Stimulated activated naive B cell treated with anti-CD40 and anti-IgM and Interleukin-4, amounts not matched to agents 10 μg/mL and 1 μg/mL and 100 μg/mL, for 72 hours (primary cell): Measurements from ENCODE around the gene CACTIN.
"Not testable (repeated sequence)": the region's sequence is repeated elsewhere in the genome, so short reads cannot be mapped to it uniquely, and the experiment has no call there.

ENCODE experiments used
- ATAC-seq, 2 donors: fragments of 150-1000 bp; cut with Tn5 transposase; replicated peaks; 2 replicates each; pipeline ENCODE4 v1.10.0; 2021; ENCODE audit warnings: moderate library complexity in 1 of 2
- DNase-seq: peaks from one replicate; pipeline ENCODE4 v3.0.0; 2021
- H3K27ac Mint-ChIP-seq: one replicate; pipeline ENCODE4 v1.8.0; 2022; ENCODE audit warnings: mild to moderate bottlenecking, mixed read lengths
- H3K27me3 Mint-ChIP-seq, 2 donors: one replicate each; pipeline ENCODE4 v1.8.0; 2022; ENCODE audit warnings: mixed read lengths in 2 of 2
- H3K36me3 Mint-ChIP-seq, 2 donors: one replicate each; pipeline ENCODE4 v1.8.0; 2022; ENCODE audit warnings: mixed read lengths in 2 of 2, mild to moderate bottlenecking in 1 of 2
- H3K4me1 Mint-ChIP-seq, 2 donors: one replicate each; pipeline ENCODE4 v1.8.0; 2022; ENCODE audit warnings: mixed read lengths in 2 of 2, mild to moderate bottlenecking in 1 of 2
- H3K4me3 Mint-ChIP-seq, 2 donors: one replicate each; pipeline ENCODE4 v1.8.0; 2022; ENCODE audit warnings: mild to moderate bottlenecking in 2 of 2, mixed read lengths in 2 of 2, moderate library complexity in 1 of 2
- H3K9me3 Mint-ChIP-seq, 2 donors: one replicate each; pipeline ENCODE4 v1.8.0; 2022; ENCODE audit warnings: mixed read lengths in 2 of 2, mild to moderate bottlenecking in 1 of 2

CACTIN gene

DNA sequence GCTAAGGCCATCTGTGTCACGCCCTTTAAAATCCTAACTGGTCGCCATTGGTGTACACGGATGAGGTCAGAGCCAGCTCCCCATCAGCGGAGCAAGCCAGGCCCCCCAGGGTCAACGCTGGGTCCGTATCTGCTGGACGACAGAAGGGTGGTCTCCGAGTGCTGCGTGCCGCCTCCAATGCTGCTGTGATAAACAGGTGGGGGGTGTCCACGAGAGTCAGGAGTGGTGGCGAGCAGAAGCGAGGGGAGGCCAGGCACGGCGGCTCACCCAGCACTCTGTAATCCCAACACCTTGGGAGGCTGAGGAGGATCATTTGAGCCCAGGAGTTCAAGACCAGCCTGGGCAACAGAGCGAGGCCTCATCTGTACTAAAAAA, 30.8 kb upstream of the CACTIN start:
- H3K36me3 Mint-ChIP-seq: peaks cover 40 to 52% of the 10 kb centered on the region in 2 donors
- no peak overlapping the region for H3K4me3 Mint-ChIP-seq
- peaks cover 0 to 2% of the 10 kb centered on the region in 2 donors for H3K9me3 Mint-ChIP-seq
- no peaks in the 10 kb centered on the region for H3K27me3 Mint-ChIP-seq
- DNase-seq (no peak), ATAC-seq (no peak)
- no peak overlapping the region for H3K27ac Mint-ChIP-seq
- H3K4me1 Mint-ChIP-seq: no peaks in the 10 kb centered on the region

GRCh38 chr19:3656747-3657394, 30.3 kb upstream of the CACTIN start:
- Mint-ChIP-seq H3K36me3 (peaks cover 41 to 57% of the 10 kb centered on the region in 2 donors), H3K4me3 (no peak overlapping the region), H3K27ac (no peak overlapping the region), H3K4me1 (no peaks in the 10 kb centered on the region), H3K9me3 (peaks cover 0 to 2% of the 10 kb centered on the region in 2 donors), H3K27me3 (no peaks in the 10 kb centered on the region)
- no peak for DNase-seq
- no peak for ATAC-seq

GRCh38 chr19:3656073-3656746, 29.6 kb upstream of the CACTIN start:
- Mint-ChIP-seq H3K27ac (no peak overlapping the region), H3K36me3 (peaks cover 40 to 58% of the 10 kb centered on the region in 2 donors), H3K4me1 (no peaks in the 10 kb centered on the region), H3K4me3 (no peak overlapping the region), H3K27me3 (no peaks in the 10 kb centered on the region), H3K9me3 (peaks cover 0 to 2% of the 10 kb centered on the region in 2 donors)
- ATAC-seq (peak in 1 of 2 donors; percentile 23), DNase-seq (no peak)

GRCh38 chr19:3655402-3656072, 28.9 kb upstream of the CACTIN start:
- Mint-ChIP-seq H3K4me1 (no peaks in the 10 kb centered on the region), H3K9me3 (peaks cover 0 to 2% of the 10 kb centered on the region in 2 donors), H3K27me3 (no peaks in the 10 kb centered on the region), H3K27ac (no peak overlapping the region), H3K4me3 (no peak overlapping the region), H3K36me3 (peaks cover 39 to 57% of the 10 kb centered on the region in 2 donors)
- DNase-seq (no peak), ATAC-seq (peak; percentile 67 to 76)

GRCh38 chr19:3653865-3654513, 27.4 kb upstream of the CACTIN start:
- Mint-ChIP-seq H3K4me1 (no peaks in the 10 kb centered on the region), H3K36me3 (peaks cover 33 to 50% of the 10 kb centered on the region in 2 donors), H3K27ac (no peak overlapping the region), H3K9me3 (peaks cover 0 to 2% of the 10 kb centered on the region in 2 donors), H3K4me3 (no peak overlapping the region), H3K27me3 (no peaks in the 10 kb centered on the region)
- DNase-seq (no peak), ATAC-seq (no peak)

DNA sequence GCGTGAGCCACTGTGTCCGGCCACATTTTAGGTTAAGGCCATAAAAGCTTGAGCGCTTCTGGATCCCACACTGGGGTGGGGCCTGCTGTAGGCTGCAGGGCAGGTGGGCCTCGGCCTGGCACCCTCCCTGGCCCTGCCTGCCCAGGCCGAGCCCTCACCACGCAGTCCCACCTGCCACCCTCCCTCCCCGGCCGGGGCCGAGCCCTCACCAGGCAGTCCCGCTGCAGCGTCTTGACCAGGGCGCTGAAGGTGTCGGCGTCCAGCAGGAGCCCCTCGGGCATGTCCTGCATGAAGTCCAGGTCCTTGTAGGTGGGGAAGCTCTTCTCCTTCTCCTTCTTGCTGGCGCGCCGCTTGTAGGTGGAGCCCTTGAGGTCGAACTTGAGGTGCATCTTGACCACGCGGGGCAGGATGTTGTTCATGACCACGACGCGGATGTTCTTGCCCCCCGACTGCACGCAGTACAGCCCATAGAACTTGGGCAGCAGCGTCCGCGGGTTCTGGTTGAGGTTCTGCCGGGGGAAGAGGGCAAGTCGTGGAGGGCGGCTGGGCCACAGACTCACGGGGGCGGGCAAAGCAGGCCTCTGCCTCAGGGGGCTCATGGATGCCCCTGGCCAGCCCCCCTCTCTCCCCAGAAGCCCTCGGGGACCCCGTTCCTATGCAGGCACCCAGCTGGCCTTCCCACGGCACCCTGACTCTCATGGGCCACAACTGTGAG, 26.6 kb upstream of the CACTIN start:
- peak overlapping the region; percentile 20 for H3K27ac Mint-ChIP-seq
- no peak for ATAC-seq
- peaks cover 30 to 47% of the 10 kb centered on the region in 2 donors for H3K36me3 Mint-ChIP-seq
- no peaks in the 10 kb centered on the region for H3K4me1 Mint-ChIP-seq
- H3K4me3 Mint-ChIP-seq: no peak overlapping the region
- H3K9me3 Mint-ChIP-seq: peaks cover 0 to 2% of the 10 kb centered on the region in 2 donors
- no peaks in the 10 kb centered on the region for H3K27me3 Mint-ChIP-seq
- DNase-seq: no peak

DNA sequence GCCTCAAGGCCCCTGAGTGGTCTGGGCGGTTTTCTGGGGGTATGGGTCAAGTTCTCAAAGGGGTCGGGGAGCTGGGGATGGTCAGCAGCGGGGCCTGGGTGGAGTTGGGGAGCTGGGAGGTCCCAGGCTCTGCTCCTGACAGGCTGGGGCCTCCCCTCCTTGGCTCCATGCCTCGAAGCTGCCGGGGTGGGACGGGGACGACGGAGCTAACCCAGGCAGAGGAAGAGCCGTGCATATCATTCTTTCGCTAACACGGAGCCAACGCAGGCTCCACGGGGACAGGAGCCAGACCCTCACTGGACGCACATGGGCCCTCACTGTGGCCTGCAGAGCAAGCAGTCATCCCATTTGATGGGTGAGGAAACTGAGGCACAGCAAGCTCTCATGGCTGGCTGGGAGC, 25.8 kb upstream of the CACTIN start:
- H3K36me3 Mint-ChIP-seq: peaks cover 26 to 39% of the 10 kb centered on the region in 2 donors
- peaks cover 0 to 2% of the 10 kb centered on the region in 2 donors for H3K9me3 Mint-ChIP-seq
- ATAC-seq (no peak), DNase-seq (no peak)
- no peak overlapping the region for H3K4me3 Mint-ChIP-seq
- H3K27me3 Mint-ChIP-seq: no peaks in the 10 kb centered on the region
- no peak overlapping the region for H3K27ac Mint-ChIP-seq
- H3K4me1 Mint-ChIP-seq: no peaks in the 10 kb centered on the region

- Mint-ChIP-seq H3K36me3 (peaks cover 21 to 33% of the 10 kb centered on the region in 2 donors), H3K27me3 (no peaks in the 10 kb centered on the region), H3K4me1 (no peaks in the 10 kb centered on the region), H3K27ac (no peak overlapping the region), H3K4me3 (no peak overlapping the region), H3K9me3 (no peaks in the 10 kb centered on the region)
- DNase-seq: no peak
- ATAC-seq: no peak
Measured at GRCh38 chr19:3651684-3652083, 25.1 kb upstream of the CACTIN start.

DNA sequence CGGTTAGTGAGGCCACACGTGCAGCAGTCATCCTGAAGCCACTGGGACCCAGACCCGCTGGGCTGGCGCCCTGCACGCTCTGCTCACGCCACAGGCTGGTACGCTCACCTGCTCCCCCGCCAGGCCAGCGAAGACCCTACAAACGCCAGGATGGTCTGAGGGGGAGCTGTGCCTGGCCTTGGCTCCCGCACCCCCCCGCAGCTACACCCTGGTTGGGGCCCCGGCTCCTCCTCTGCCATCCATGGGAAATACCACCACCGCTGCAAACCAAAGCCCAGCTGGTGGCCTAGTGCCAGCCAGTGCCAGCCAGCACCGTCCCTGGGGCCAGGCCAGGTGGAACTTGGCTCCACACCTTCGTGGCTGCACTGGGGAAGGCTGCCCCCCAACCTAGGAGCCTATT, 23.3 kb upstream of the CACTIN start:
- no peaks in the 10 kb centered on the region for H3K4me1 Mint-ChIP-seq
- peaks cover 25 to 39% of the 10 kb centered on the region in 2 donors for H3K36me3 Mint-ChIP-seq
- H3K27me3 Mint-ChIP-seq: no peaks in the 10 kb centered on the region
- no peak for DNase-seq
- H3K9me3 Mint-ChIP-seq: no peaks in the 10 kb centered on the region
- no peak for ATAC-seq
- no peak overlapping the region for H3K27ac Mint-ChIP-seq
- H3K4me3 Mint-ChIP-seq: no peak overlapping the region

DNA sequence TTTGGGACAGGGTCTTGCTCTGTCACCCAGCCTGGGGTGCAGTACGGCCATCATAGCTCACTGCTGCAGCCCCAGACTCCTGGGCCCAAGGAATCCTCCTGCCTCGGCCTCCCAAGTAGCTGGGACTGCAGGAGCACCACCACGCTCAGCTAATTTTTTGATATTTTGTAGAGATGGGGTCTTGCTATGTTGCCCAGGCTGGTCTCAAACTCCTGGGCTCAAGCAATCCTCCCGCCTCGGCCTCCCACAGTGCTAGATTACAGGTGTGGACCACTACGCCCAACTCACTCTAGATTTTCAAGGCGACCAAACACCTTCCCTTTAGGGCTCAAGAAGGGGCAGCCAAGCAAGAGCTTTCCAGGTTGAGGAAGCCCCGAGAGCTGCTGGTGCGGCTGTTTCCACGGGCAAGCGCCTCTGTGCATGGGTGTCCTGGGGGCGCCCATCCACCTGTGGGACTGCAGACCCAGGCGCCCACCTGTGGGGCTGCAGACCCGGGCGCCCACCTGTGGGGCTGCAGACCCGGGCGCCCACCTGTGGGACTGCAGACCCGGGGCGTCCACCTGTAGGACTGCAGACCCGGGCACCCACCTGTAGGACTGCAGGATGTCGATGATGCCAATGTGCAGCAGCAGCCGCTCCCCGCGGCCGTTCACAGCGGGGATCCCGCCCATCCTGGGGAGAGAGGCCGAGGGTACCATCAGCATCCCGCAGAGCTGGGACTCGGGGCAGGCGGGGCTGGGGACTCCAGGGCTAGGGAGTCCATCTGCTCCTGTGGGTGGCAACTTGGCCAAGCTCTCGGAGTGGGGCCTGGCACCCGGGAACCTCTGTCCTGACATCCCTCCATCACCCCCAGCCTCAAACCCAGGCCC, 21.7 kb upstream of the CACTIN start:
- Mint-ChIP-seq H3K4me3 (no peak overlapping the region), H3K27ac (no peak overlapping the region), H3K9me3 (no peaks in the 10 kb centered on the region), H3K27me3 (no peaks in the 10 kb centered on the region), H3K4me1 (no peaks in the 10 kb centered on the region), H3K36me3 (peaks cover 24 to 47% of the 10 kb centered on the region in 2 donors)
- DNase-seq (no peak), ATAC-seq (no peak)

DNA sequence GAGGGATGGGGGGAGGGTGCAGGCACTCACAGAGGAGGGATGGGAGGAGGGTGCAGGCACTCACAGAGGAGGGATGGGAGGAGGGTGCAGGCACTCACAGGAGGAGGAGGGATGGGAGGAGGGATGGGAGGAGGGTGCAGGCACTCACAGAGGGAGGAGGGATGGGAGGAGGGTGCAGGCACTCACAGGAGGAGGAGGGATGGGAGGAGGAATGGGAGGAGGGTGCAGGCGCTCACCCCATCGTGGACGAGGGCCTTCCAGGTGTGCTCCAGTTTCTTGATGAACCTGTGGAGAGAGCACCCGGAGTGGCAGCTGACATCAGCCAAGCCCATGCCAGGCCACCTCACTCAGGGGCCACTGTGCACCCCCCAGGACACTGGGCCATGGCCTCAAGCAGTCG, 20.5 kb upstream of the CACTIN start:
- DNase-seq, ATAC-seq, H3K4me3 Mint-ChIP-seq, H3K27me3 Mint-ChIP-seq, H3K9me3 Mint-ChIP-seq, H3K27ac Mint-ChIP-seq, H3K4me1 Mint-ChIP-seq: not testable (repeated sequence)
- H3K36me3 Mint-ChIP-seq: peaks cover 27 to 50% of the 10 kb centered on the region in 2 donors

DNA sequence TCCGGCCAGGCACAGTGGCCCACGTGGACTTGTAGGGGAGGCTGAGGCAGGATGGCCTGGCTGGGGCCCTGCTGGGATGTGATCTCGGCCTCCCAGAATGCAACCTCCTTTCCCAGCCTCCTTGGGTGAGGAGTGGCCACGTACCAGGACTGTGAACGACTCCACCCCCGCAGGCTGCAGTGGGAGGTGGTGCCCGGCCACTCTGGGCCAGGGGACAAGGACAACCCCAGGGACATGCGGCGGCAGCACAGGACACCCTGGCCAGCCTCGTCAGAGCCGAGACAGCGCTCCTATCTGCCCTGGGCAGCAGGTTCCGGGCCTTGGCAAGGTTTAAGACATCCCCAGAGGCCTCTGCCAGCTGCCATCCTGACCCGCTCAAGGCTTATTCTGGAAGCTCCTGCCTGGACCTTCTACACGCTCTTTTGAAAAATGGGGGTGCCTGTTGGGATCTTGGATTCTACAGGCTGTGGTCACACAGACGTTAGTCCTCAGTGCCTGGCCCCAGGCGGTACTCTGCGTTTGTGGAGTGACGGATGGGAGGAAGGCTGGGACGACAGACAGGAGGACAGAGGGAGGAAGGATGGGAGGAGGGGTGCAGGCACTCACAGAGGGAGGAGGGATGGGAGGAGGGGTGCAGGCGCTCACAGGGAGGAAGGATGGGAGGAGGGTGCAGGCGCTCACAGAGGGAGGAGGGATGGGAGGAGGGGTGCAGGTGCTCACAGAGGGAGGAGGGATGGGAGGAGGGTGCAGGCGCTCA, 19.9 kb upstream of the CACTIN start:
- no peak for DNase-seq
- Mint-ChIP-seq H3K4me1 (no peaks in the 10 kb centered on the region), H3K27me3 (no peaks in the 10 kb centered on the region), H3K4me3 (no peak overlapping the region), H3K9me3 (no peaks in the 10 kb centered on the region), H3K27ac (no peak overlapping the region), H3K36me3 (peaks cover 22 to 49% of the 10 kb centered on the region in 2 donors)
- no peak for ATAC-seq

DNA sequence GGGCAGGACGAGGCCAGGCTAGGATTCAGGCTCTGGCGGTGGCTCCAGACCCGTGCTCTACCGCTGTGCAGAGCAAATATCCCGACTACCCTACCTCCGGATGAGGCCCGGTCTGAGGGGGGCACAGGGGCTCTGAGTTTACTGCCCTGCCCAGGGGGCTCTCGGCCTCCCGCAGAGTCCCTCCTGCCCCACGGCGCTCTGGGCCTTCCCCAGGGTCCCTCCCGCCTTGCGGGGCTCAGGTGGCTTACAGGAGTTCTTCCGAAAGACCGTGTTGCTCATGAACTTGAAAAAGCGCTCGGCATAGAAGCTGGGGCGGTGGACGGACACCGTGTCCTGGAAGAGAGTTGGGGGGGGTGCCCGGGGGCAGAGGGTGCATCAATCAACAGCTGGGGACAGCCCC, 19.1 kb upstream of the CACTIN start:
- Mint-ChIP-seq H3K27ac (no peak overlapping the region), H3K9me3 (no peaks in the 10 kb centered on the region), H3K4me3 (no peak overlapping the region), H3K4me1 (no peaks in the 10 kb centered on the region), H3K36me3 (peaks cover 17 to 43% of the 10 kb centered on the region in 2 donors), H3K27me3 (no peaks in the 10 kb centered on the region)
- ATAC-seq (no peak), DNase-seq (no peak)
